Measurements from ENCODE around the gene IGFBP5. TPM values are rescaled to one million over a fixed set of nuclear protein-coding genes. Genes with fewer than 3 reads are reported as not detected.

IGFBP5 gene
- total and polyA plus RNA-seq, 2 of the 8 experiments (the other 6 are each of a cell fraction or from before 2014, with no cell fraction given): 2.2 to 2.5 TPM

- TF ChIP-seq MAX (IDR thresholded peaks at IDR 0.05): peak; percentile 39; the same call in 1 of the 2 replicates
- no peak for TF ChIP-seq ASH2L (IDR thresholded peaks at IDR 0.05; ENCODE audit: low read length)
- TF ChIP-seq CBX8 (IDR thresholded peaks at IDR 0.05; ENCODE audit: borderline replicate concordance, low read depth, low read length): no peak
- TF ChIP-seq NANOG (IDR thresholded peaks at IDR 0.05; ENCODE audit: insufficient read depth, low read depth, low read length, poor library complexity, severe bottlenecking): peak; percentile 12
- no peak for TF ChIP-seq KDM1A (IDR thresholded peaks at IDR 0.05; ENCODE audit: borderline replicate concordance, low read length)
- peak; percentile 42; the same call in 1 of the 2 replicates for TF ChIP-seq NRF1 (IDR thresholded peaks at IDR 0.05; ENCODE audit: low read depth, low read length)
- no peak for TF ChIP-seq TAF1 (IDR thresholded peaks at IDR 0.05; ENCODE audit: low read depth, low read length)
These were observed 29.6 kb downstream of the IGFBP5 start (continued) for GRCh38 chr2:216665717-216666116.

Data from H1 (cell line).